Aortic smooth muscle cell (primary cell): Measurements from ENCODE around the gene UBXN4. TPM values are rescaled to one million over a fixed set of nuclear protein-coding genes. Genes with fewer than 3 reads are reported as not detected.

Experiments
- total RNA-seq: library from RNA; depleted of rRNA; stranded (reverse); fragments of >200 nt; gene quantifications from 2 replicates; pipeline ENCODE4 v1.2.3, GENCODE V29; 2014

UBXN4 gene
- 59.6 and 69.9 TPM in 2 replicates for total RNA-seq

GRCh38 chr2:135741395-135742324 is at the start of gene UBXN4:
Gene UBXN4 (plus strand): TSS chr2:135741855. CDS start chr2:135741930, 75 bp downstream.

Other genes starting within 250 kb of the UBXN4 start
- 7.5 and 8.5 TPM in 2 replicates for gene ZRANB3, start 210.6 kb upstream of the UBXN4 start, total RNA-seq
- 4.0 and 7.8 TPM in 2 replicates for gene R3HDM1, start 210.4 kb upstream of the UBXN4 start, total RNA-seq
- gene LCT, start 95.3 kb downstream of the UBXN4 start, total RNA-seq = not detected in 2 replicates
- 17.1 and 20.5 TPM in 2 replicates for gene MCM6, start 134.6 kb downstream of the UBXN4 start, total RNA-seq
- gene DARS1, start 243.8 kb downstream of the UBXN4 start, total RNA-seq = 68.5 and 73.2 TPM in 2 replicates